Fibroblast of peridontal ligament (primary cell): Measurements from ENCODE around the gene TNNI2.

Experiments used
- DNase-seq: peaks from one replicate; pipeline ENCODE4 v3.0.0-alpha.2; 2010; ENCODE audit errors: extremely low read depth

TNNI2 gene

DNA sequence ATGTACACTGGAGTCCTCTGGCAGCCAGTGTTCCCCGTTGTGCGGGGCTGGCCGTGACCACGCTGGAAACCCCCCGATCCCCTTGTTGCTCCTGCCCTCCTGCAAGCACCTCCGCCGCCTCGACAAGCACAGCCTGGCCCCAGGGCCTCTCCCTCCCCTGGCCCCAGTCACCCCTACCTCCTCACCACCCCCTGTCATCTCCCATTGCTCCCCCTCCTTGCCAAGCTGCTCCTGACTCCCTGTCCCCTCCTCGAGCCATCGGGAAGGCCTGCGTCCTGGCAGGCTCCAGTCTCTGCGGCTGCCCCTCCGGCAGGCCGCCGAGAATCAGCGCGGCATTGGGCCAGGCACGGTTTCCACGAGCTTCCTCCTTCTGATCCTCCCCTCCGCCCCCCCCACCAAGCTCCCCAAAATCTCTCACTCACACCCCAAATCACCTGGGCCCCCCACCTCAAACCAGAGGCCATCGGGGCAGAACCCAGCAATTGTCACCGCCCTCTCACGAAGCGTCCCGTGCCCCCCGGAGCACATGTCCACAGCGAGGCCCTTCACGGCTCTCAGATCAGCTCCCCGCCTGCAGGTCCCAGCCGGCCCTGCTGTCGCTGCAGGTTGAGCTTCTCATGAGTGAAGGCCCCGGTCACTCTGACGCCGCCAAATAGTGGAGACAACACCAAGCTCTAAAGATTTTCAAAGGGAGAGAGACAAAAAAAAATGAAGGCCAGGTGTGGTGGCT, 8.4 kb downstream of the TNNI2 start:
- DNase-seq, result no peak

DNA sequence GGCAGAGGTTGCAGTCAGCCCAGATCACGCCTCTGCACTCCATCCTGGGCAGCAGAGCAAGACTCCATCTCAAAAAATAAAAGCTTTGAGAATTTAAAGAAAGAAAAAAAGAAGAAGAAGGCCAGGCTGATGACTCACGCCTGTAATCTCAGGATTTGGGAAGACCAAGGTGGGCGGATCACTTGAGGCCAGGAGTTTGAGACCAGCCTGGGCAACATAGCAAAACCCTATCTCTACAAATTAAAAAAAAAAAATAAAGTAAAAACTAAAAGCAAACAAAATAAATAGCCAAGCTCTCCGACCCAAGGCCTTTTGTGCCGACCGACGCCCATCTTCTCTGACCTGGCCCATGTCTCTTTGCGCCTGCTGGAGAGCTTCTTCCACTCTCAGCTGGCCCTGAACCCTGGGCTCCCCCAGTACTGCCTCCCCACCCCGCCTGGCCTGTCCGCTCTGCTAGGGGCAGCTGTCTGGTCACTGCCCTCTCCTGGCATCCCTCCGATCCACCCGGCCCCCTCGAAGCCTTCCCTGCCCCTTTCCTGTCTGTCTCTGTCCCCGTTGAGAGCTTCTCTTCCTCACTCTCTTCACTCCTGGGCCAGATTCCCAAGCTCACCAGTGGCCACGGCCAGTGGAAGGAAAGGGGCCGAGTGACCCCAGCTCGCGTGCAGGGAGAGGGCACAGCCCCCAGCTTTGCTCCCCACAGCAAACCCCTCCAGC, 9.3 kb downstream of the TNNI2 start:
- no peak for DNase-seq

GRCh38 chr11:1848640-1849430, 10.1 kb downstream of the TNNI2 start:
- no peak for DNase-seq

DNA sequence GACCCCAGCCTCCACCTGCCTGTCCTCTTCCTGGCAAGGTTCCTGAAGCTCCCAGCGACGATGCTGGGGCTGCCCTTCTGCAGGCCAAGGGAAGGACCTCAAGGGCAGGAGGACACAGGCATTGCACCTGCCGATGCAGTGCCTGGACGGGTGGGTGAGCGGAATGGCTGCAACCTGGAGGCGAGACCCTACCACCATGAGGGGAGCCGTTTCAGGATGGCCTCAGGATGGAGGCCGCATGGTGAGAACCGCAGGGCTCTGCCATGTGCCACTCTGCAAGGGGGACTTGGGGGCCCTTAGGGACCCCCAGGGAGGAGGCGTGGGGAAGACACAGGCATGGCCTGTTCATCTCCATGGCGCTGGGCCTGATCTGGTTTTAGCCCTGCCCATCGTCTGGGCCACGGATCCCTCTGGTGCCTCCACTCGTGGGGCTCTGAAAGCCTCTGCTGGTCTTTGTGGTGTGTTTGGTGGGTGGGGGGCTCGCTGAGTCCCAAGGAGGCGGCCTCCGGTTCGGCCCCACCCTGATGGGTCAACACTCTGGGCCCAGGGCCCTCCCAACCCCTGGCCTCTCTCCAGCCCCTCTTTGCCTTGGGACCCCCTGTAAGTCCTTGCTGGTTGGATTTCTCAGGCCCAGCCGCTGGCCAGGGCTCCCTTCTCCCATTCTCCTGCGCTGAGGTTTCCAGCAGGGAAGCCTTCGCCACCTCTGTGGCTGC, 12.8 kb downstream of the TNNI2 start:
- no peak for DNase-seq

- no peak for DNase-seq
Measured at GRCh38 chr11:1852271-1852876, 13.6 kb downstream of the TNNI2 start.

- no peak for DNase-seq
Measured at GRCh38 chr11:1852877-1853276, 14.1 kb downstream of the TNNI2 start, which contains the start of gene LSP1. Gene LSP1, plus strand, starts transcription at chr11:1853084. Its CDS starts 61 bp downstream, at chr11:1853145.

GRCh38 chr11:1853376-1854131, 14.8 kb downstream of the TNNI2 start:
- DNase-seq, result no peak

DNA sequence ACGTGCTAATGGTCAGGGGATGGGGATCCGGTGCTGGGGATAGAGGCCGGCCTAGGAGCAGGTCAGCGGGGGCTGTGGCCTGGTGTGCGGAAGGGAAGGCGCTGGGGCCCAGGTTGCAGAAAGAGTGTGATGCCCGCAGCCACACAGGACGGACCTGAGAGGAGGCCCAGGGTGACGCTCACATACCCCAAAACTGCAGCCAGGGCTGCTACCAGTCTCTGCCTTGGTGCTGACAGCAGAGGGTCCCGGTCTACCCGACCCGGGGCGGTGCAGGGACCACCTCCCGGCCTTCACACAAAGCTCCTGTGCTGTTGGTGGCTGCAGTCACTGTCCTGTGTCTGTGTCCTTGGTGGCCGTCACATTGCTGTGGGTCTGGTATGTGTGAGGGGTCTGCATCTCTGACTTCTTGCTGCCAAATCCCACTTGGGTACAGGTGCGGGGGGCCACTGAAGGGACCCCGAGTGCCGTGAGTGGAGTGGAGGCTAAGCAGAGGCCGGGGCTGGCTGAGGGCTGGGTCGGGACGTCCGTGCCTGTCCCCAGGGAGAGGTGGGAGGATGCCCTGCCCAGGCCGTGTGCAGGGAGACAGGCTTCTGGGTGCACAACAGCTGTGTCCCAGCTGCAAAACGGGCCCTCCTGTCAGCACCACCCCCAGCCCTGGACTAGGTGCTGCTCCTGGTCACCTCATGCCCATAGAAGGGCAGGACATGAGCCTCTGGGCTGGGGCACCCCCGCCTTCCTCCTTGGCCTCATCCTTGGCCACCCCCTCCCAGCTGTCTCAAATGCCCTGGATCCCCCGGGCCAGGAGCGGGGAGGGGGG, 15.6 kb downstream of the TNNI2 start:
- no peak for DNase-seq

DNA sequence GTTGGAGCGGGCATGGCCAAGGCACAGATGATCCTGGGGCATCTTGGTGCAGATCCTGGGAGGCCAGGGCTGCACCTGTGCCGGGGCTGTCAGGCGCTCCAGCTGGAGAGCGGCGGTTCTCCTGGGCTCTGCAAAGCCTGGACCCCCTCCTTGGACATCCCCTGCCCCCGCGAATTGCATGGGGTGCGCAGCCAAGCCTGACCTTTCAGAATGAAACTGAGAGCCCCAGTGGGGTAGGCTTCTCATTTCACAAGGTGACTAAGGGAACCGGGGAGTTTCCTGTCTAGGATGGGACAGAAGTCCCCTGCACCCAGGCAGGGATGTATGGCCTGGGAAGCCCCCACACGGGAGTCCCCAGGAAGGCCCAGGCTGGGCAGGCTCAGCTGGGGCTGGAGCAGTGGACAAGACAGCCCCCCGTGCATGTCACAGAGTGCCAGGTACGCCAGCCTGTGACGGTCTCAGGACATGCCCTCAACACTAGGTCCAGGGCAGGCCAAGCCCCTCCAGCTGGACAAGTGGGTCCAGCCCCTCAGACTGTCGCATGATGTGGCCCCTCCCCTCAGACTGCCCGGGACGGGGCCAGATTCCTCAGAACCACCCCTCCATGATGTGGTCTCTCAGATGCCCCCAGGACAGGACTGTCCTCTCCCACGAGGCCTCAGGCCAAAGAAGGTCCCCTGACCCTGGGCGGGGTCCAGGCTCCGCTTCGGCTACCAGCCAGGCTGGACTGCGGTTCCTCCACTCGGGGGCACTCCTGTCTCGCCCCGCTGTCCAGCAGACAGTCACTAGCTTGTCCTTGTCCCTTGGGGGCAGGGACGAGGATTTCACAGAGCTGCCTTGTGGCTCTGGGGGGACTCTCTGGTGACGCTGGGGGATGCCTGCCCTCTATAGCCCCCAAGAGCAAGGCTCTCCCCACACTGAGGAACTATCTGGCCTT, 16.4 kb downstream of the TNNI2 start:
- no peak for DNase-seq

DNA sequence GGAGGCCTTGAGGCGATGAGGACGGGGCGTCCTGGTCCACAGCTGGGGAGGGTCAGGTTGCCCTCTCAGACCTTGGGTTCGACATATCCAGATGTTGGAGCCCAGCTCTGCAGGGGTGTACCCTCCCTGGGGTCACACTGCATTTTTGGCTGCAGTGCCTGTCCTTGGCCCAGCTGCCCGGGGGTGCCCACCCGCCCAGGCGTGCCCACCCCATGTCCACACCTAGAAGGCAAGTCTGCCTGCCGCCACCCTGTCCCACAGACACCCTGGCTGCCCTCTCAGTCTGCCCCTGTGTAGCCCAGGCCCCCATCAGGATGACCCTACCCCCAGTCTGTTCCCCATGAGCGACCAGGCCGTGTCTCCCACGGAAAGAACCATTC, 17.1 kb downstream of the TNNI2 start:
- no peak for DNase-seq

DNA sequence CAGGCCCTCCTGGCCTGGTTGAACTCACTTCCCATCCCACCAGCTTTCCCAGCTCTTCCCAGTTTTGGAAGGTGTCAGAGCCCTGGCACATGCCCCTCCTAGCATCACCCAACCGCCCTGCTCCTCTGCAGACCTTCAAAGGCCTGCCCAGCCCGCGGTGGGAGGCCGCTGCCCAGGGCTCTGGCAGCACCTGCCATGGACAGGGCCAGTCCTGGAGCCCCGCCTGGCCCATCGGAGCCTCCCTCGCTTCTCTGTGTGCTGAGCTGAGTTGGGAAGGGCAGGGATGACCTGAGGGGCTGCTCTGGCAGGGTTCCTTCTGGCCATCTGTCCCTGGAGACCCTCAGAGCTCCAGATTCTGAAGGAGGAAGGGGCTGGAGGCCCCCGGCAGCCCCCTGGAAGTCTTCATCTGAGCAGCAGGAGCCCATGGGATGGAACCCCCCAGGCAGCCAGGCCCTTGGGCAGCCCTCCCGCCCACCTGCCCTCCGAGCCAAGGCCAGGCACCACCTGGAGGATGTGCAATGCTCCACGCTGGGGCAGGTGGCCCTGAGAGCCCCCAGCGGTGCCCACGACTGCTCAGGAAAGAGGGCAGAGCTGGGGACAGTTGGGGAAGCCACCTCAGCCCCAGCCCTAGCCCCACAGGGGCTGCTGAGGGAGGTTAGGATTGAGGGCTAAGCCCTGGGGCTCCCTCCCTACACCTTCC, 17.7 kb downstream of the TNNI2 start:
- no peak for DNase-seq

- no peak for DNase-seq
Measured at GRCh38 chr11:1857064-1857463, 18.3 kb downstream of the TNNI2 start.

- no peak for DNase-seq
Measured at GRCh38 chr11:1858154-1858553, 19.4 kb downstream of the TNNI2 start.

GRCh38 chr11:1858576-1858975, 19.8 kb downstream of the TNNI2 start:
- no peak for DNase-seq

DNA sequence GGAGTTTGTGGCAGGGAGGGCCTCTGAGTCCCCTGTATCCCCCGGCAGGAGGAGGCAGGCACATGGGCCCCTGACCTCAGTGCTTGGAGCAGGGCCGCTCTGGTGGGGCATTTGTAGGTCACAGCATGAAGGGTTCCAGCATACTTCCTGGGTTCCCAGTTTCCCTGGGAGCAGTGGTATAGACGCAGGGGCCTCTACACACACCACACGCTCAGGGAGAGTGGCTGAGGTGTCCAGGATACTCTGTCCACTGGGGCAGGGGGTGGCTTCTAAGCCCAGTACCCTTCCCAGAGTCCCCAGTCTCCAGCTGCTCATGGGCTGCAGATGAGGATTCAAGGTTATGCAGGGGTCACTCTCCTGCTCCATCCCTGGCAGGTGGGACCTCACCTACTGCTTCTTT, 20.2 kb downstream of the TNNI2 start:
- DNase-seq, result no peak

DNA sequence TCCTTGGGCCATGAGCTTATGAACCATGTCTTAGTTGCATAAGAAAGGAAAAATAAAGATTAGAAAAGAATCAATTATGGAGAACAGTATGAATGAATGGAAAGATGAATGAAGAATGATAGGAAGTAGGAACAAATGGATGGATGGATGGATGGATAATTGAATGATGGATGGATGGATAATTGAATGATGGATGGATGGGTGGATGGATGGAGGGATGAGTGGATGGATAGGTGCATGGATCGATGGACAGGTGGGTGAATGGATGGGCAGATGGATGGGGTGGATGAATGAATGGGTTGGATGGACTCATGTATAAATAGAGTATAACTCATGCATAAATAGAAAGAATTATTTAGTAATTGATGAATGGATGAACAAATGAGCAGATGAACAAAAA, 21.3 kb downstream of the TNNI2 start:
- DNase-seq, result no peak

- no peak for DNase-seq
Measured at GRCh38 chr11:1861435-1862411, 22.9 kb downstream of the TNNI2 start.
